HCT116 (cell line): ENCODE measurements around the gene PLEKHA6. TPM values are rescaled to one million over a fixed set of nuclear protein-coding genes. Genes with fewer than 3 reads are reported as not detected.

ENCODE experiments used
- ATAC-seq: fragments of 200-7000 bp; cut with Tn5 transposase; 2 replicates; pipeline ENCODE4 v1.9.1; 2020; ENCODE audit warnings: mild to moderate bottlenecking, moderate library complexity
- BruUV-seq: library from RNA; stranded (reverse); fragments of 400-500 nt; replicated peaks from 2 replicates; lab custom pipeline; 2021; lab: Mats Ljungman, UMichigan
- CTCF ChIA-PET: fragments of 300-600 bp; sonication (Branson Sonifier 250); formaldehyde crosslinking; loops from one replicate; lab custom pipeline; 2021; ENCODE audit warnings: antibody characterized with exemption; lab: Charles Lee
- POLR2A ChIA-PET: fragments of 300-600, 350-600 bp; sonication (Branson Sonifier 250); formaldehyde crosslinking; loops from one replicate; lab custom pipeline; 2021; ENCODE audit warnings: antibody characterized with exemption; lab: Charles Lee
- RAD21 ChIA-PET, 2 experiments: fragments of 300-600 bp; sonication (Branson Sonifier 250); formaldehyde crosslinking; loops; one replicate each; lab custom pipeline; 2023; ENCODE audit warnings: low total read pairs in 2 of 2; ENCODE audit not compliant: uncharacterized antibody in 2 of 2, unreplicated experiment in 2 of 2, low non-redundant PET in 1 of 2; lab: Charles Lee
- DNase-seq: peaks from one replicate; pipeline ENCODE4 v3.0.0-alpha.2; 2010; ENCODE audit warnings: low read depth, low spot score
- H2AFZ ChIP-seq: fragments of 200-600 bp; shearing (Covaris generic), sonication (generic); 2 replicates; pipeline ENCODE4 v1.6.1; 2017; ENCODE audit warnings: low read depth, mixed run types, mixed read lengths, antibody characterized with exemption, low read length; ENCODE audit not compliant: poor library complexity, severe bottlenecking
- H3K27ac ChIP-seq: 2 replicates; pipeline ENCODE4 v1.5.1; 2012; ENCODE audit warnings: low read depth, low read length
- H3K27me3 ChIP-seq: fragments of 200-600 bp; sonication (generic); 2 replicates; pipeline ENCODE4 v1.6.1; 2016; ENCODE audit warnings: mixed run types, low read length, mixed read lengths; ENCODE audit not compliant: insufficient read depth
- H3K36me3 ChIP-seq, 2 experiments: fragments of 200-500 bp in 1 of 2; fragments of 200-600 bp in 1 of 2; sonication (Bioruptor generic) in 1 of 2; sonication (generic) in 1 of 2; 2 replicates each; pipeline versions ENCODE4 v1.5.1 to v1.6.1; 2014 to 2016; ENCODE audit warnings: low read length in 2 of 2, inconsistent platforms in 1 of 2, mixed read lengths in 1 of 2, mixed run types in 1 of 2; ENCODE audit not compliant: insufficient read depth in 2 of 2, control insufficient read depth in 1 of 2
- H3K4me1 ChIP-seq, 2 experiments: fragments of 200-600 bp in 1 of 2; sonication (generic) in 1 of 2; 2 replicates each; pipeline versions ENCODE4 v1.5.1 to v1.6.1; 2012 to 2017; ENCODE audit warnings: low read length in 2 of 2, inconsistent platforms in 1 of 2, mild to moderate bottlenecking in 1 of 2, mixed read lengths in 1 of 2, mixed run types in 1 of 2, moderate library complexity in 1 of 2; ENCODE audit not compliant: insufficient read depth in 2 of 2, control insufficient read depth in 1 of 2
- H3K4me2 ChIP-seq: fragments of 200-600 bp; sonication (generic); 2 replicates; pipeline ENCODE4 v1.6.1; 2017; ENCODE audit warnings: mixed run types, low read length, mixed read lengths
- H3K4me3 ChIP-seq, 2 experiments: fragments of 200-600 bp in 1 of 2; sonication (generic) in 1 of 2; replicated peaks in 1 of 2; 2 replicates each; pipeline ENCODE4 v1.5.1; 2011 to 2016; ENCODE audit warnings: low read length in 2 of 2, control low read depth in 1 of 2, low read depth in 1 of 2, mild to moderate bottlenecking in 1 of 2, mixed read lengths in 1 of 2, mixed run types in 1 of 2
- H3K79me2 ChIP-seq: fragments of 200-600 bp; sonication (generic); 2 replicates; pipeline ENCODE4 v1.6.1; 2017; ENCODE audit warnings: mild to moderate bottlenecking, mixed run types, low read length, moderate library complexity, mixed read lengths; ENCODE audit not compliant: insufficient read depth
- H3K9ac ChIP-seq: fragments of 200-600 bp; sonication (generic); 2 replicates; pipeline ENCODE4 v1.6.1; 2016; ENCODE audit warnings: low read length, mixed read lengths
- H3K9me2 ChIP-seq: fragments of 200-600 bp; sonication (generic), shearing (Covaris generic); 2 replicates; pipeline ENCODE4 v1.6.1; 2017; ENCODE audit warnings: mixed run types, mild to moderate bottlenecking, moderate library complexity; ENCODE audit not compliant: insufficient read depth
- H3K9me3 ChIP-seq, 2 experiments: fragments of 200-500 bp in 1 of 2; fragments of 200-600 bp in 1 of 2; sonication (Bioruptor generic) in 1 of 2; sonication (generic) in 1 of 2; 2 replicates each; pipeline ENCODE4 v1.6.1; 2014 to 2017; ENCODE audit warnings: low read length in 2 of 2, mixed read lengths in 2 of 2, inconsistent platforms in 1 of 2, low read depth in 1 of 2, mild to moderate bottlenecking in 1 of 2, mixed run types in 1 of 2, moderate library complexity in 1 of 2; ENCODE audit not compliant: control insufficient read depth in 1 of 2, insufficient read depth in 1 of 2
- H4K20me1 ChIP-seq: fragments of 200-600 bp; sonication (generic), shearing (Covaris generic); 2 replicates; pipeline ENCODE4 v1.6.1; 2017; ENCODE audit warnings: mixed run types, mild to moderate bottlenecking, moderate library complexity; ENCODE audit not compliant: insufficient read depth
- CBX3 ChIP-seq: IDR thresholded peaks from 2 replicates; pipeline ENCODE4 v1.6.1; 2012; ENCODE audit warnings: low read depth
- CEBPB ChIP-seq: IDR thresholded peaks from 2 replicates; pipeline ENCODE4 v1.6.1; 2012; ENCODE audit warnings: low read depth
- EGR1 ChIP-seq: IDR thresholded peaks from 2 replicates; pipeline ENCODE4 v1.6.1; 2012; ENCODE audit warnings: low read depth
- ELF1 ChIP-seq: IDR thresholded peaks from 2 replicates; pipeline ENCODE4 v1.6.1; 2012; ENCODE audit warnings: low read depth, borderline replicate concordance
- EZH2 ChIP-seq: fragments of 200-600 bp; sonication (generic); IDR thresholded peaks from 2 replicates; pipeline ENCODE4 v1.6.1; 2017; ENCODE audit warnings: antibody characterized with exemption, mixed run types
- FOSL1 ChIP-seq: IDR thresholded peaks from 2 replicates; pipeline ENCODE4 v1.6.1; 2012; ENCODE audit warnings: low read depth
- JUND ChIP-seq: IDR thresholded peaks from 2 replicates; pipeline ENCODE4 v1.6.1; 2012
- POLR2AphosphoS5 ChIP-seq: IDR thresholded peaks from 2 replicates; pipeline ENCODE4 v1.6.1; 2011; ENCODE audit warnings: mild to moderate bottlenecking, low read depth, low read length, moderate library complexity
- RAD21 ChIP-seq: IDR thresholded peaks from 2 replicates; pipeline ENCODE4 v1.6.1; 2012; ENCODE audit warnings: low read depth, mild to moderate bottlenecking
- SP1 ChIP-seq: IDR thresholded peaks from 2 replicates; pipeline ENCODE4 v1.6.1; 2012; ENCODE audit warnings: low read depth
- SRF ChIP-seq: IDR thresholded peaks from 2 replicates; pipeline ENCODE4 v1.6.1; 2012; ENCODE audit warnings: low read depth
- TCF7L2 ChIP-seq: IDR thresholded peaks from 2 replicates; pipeline ENCODE4 v1.7.0; 2011; ENCODE audit warnings: borderline replicate concordance, inconsistent platforms; ENCODE audit not compliant: insufficient read depth, insufficient read length; ENCODE audit errors: extremely low read depth
- YY1 ChIP-seq: IDR thresholded peaks from 2 replicates; pipeline ENCODE4 v1.6.1; 2011; ENCODE audit warnings: low read length, low read depth, moderate library complexity, mild to moderate bottlenecking; ENCODE audit not compliant: insufficient replicate concordance; ENCODE audit errors: extremely low read depth
- ZFX ChIP-seq: fragments of 450-650 bp; IDR thresholded peaks from 2 replicates; pipeline ENCODE4 v1.6.1; 2017
- intact Hi-C: fragments of 100-400 bp; cut with micrococcal nuclease; formaldehyde crosslinking; loops from 2 replicates; pipeline ENCODE4 v1.10.0; 2022
- total RNA-seq: library from RNA; stranded (reverse); gene quantifications from one replicate; pipeline ENCODE4 v1.2.1, GENCODE V29; 2021; ENCODE audit not compliant: unreplicated experiment
- TF ChIP-seq, protein P1 (sequence below): IDR thresholded peaks from 2 replicates; pipeline ENCODE4 v1.6.1; 2012
- TF ChIP-seq, protein P2 (sequence below): IDR thresholded peaks from 2 replicates; pipeline ENCODE4 v1.6.1; 2011; ENCODE audit warnings: mild to moderate bottlenecking, low read length, moderate library complexity; ENCODE audit not compliant: insufficient replicate concordance; ENCODE audit errors: extremely low read depth
- TF ChIP-seq, protein P3 (sequence below), 3 experiments: fragments of 200-600 bp in 1 of 3; sonication (generic) in 1 of 3; IDR thresholded peaks in 2 of 3; conservative IDR thresholded peaks in 1 of 3; 2 replicates each; pipeline ENCODE4 v1.5.1; 2012 to 2017; ENCODE audit warnings: low read depth in 2 of 3, low read length in 2 of 3, antibody characterized with exemption in 1 of 3, borderline replicate concordance in 1 of 3, control low read depth in 1 of 3, mild to moderate bottlenecking in 1 of 3, mixed read lengths in 1 of 3, mixed run types in 1 of 3, moderate library complexity in 1 of 3; ENCODE audit not compliant: insufficient read depth in 1 of 3

The PLEKHA6 gene
- total RNA-seq, 1 experiment from 2014 or later: 13.1 TPM

DNA sequence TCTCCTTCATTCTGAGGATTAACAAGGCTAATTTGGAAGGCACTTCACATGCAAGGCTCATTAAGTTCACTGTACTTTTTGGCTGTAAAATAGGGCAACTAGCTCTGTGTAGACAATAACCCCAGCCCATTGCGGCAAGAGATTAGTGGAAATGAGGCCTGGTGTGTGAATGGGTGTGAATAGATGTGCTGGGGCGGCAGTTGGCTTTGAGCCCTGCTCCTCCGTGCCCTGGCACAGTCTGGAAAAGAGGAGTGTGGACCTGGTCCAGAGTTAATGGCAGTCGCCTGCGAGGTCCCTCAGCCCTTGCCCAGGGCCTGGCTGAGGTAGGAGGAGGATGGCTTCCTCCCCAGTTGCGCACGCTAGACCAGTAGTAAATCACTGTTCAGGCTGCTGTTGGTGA, 168.3 kb downstream of the PLEKHA6 start:
- no peak overlapping the region for H2AFZ ChIP-seq
- ChIA-PET RAD21 (no interaction called here), CTCF (interaction anchor here (1.4 kb wide), 1 partner anchor 19 kb away, joined by 4 read pairs; no protein-coding TSS in a partner anchor), POLR2A (no interaction called here)
- no peaks in the 10 kb centered on the region for H3K9me3 ChIP-seq
- BruUV-seq: no TSS peak
- peaks cover 0 to 19% of the 10 kb centered on the region in 2 experiments; a peak in 2 of 4 replicates for H3K4me1 ChIP-seq
- no peaks in the 10 kb centered on the region for H3K79me2 ChIP-seq
- H4K20me1 ChIP-seq: no peaks in the 10 kb centered on the region
- no peaks in the 10 kb centered on the region for H3K36me3 ChIP-seq
- no peak overlapping the region for H3K27ac ChIP-seq
- ATAC-seq: no peak
- H3K9me2 ChIP-seq: no peaks in the 10 kb centered on the region
- no peak for TF ChIP-seq TCF7L2
- TF ChIP-seq RAD21: no peak
- TF ChIP-seq, protein P1, sequence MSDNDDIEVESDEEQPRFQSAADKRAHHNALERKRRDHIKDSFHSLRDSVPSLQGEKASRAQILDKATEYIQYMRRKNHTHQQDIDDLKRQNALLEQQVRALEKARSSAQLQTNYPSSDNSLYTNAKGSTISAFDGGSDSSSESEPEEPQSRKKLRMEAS: no peak
- no peak for TF ChIP-seq EGR1
- no peak for TF ChIP-seq SRF
- no peak for TF ChIP-seq YY1
- TF ChIP-seq POLR2AphosphoS5: no peak
- TF ChIP-seq, protein P2, sequence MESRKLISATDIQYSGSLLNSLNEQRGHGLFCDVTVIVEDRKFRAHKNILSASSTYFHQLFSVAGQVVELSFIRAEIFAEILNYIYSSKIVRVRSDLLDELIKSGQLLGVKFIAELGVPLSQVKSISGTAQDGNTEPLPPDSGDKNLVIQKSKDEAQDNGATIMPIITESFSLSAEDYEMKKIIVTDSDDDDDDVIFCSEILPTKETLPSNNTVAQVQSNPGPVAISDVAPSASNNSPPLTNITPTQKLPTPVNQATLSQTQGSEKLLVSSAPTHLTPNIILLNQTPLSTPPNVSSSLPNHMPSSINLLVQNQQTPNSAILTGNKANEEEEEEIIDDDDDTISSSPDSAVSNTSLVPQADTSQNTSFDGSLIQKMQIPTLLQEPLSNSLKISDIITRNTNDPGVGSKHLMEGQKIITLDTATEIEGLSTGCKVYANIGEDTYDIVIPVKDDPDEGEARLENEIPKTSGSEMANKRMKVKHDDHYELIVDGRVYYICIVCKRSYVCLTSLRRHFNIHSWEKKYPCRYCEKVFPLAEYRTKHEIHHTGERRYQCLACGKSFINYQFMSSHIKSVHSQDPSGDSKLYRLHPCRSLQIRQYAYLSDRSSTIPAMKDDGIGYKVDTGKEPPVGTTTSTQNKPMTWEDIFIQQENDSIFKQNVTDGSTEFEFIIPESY: no peak
- no peak for TF ChIP-seq SP1
- no peak for TF ChIP-seq CEBPB
- TF ChIP-seq JUND: no peak
- no peak for TF ChIP-seq FOSL1
- no peak for TF ChIP-seq ZFX
- TF ChIP-seq CBX3: no peak
- TF ChIP-seq, protein P3, sequence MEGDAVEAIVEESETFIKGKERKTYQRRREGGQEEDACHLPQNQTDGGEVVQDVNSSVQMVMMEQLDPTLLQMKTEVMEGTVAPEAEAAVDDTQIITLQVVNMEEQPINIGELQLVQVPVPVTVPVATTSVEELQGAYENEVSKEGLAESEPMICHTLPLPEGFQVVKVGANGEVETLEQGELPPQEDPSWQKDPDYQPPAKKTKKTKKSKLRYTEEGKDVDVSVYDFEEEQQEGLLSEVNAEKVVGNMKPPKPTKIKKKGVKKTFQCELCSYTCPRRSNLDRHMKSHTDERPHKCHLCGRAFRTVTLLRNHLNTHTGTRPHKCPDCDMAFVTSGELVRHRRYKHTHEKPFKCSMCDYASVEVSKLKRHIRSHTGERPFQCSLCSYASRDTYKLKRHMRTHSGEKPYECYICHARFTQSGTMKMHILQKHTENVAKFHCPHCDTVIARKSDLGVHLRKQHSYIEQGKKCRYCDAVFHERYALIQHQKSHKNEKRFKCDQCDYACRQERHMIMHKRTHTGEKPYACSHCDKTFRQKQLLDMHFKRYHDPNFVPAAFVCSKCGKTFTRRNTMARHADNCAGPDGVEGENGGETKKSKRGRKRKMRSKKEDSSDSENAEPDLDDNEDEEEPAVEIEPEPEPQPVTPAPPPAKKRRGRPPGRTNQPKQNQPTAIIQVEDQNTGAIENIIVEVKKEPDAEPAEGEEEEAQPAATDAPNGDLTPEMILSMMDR (IDR thresholded peaks at IDR 0.05 in 2 of 3, conservative IDR thresholded peaks at IDR 0.05 in 1 of 3; ENCODE audit: borderline replicate concordance in 1 of 3, insufficient read depth in 1 of 3, low read depth in 2 of 3, low read length in 2 of 3): no peak
- no peak for TF ChIP-seq ELF1
- TF ChIP-seq EZH2: no peak
- no peak overlapping the region for H3K4me3 ChIP-seq
- DNase-seq: no peak
- H3K9ac ChIP-seq: no peak overlapping the region
- H3K4me2 ChIP-seq: no peak overlapping the region
- intact Hi-C loops: no loop called here
- H3K27me3 ChIP-seq: no peaks in the 10 kb centered on the region
